PC-3 (cell line): ENCODE results near the gene OMP. TPM values are rescaled to one million over a fixed set of nuclear protein-coding genes. Genes with fewer than 3 reads are reported as not detected.

Source experiments
- ATAC-seq: fragments of 200-7000 bp; cut with Tn5 transposase; 2 replicates; pipeline ENCODE4 v1.9.1; 2020; ENCODE audit warnings: mild to moderate bottlenecking, moderate library complexity
- BruUV-seq: library from RNA; stranded (reverse); fragments of 400-500 nt; replicated peaks from 2 replicates; lab custom pipeline; 2021; lab: Mats Ljungman, UMichigan
- CTCF ChIA-PET: fragments of 300-600 bp; sonication (Branson Sonifier 250); formaldehyde crosslinking; loops from one replicate; lab custom pipeline; 2022; ENCODE audit warnings: antibody characterized with exemption; lab: Charles Lee
- POLR2A ChIA-PET: fragments of 300-600 bp; sonication (Branson Sonifier 250); formaldehyde crosslinking; loops from one replicate; lab custom pipeline; 2022; ENCODE audit warnings: antibody characterized with exemption; ENCODE audit not compliant: unreplicated experiment; lab: Charles Lee
- DNase-seq: peaks from one replicate; pipeline ENCODE4 v3.0.0-alpha.2; 2015
- H2AFZ ChIP-seq: fragments of 300-600 bp; sonication (generic); 2 replicates; pipeline ENCODE4 v1.6.0; 2016; ENCODE audit warnings: antibody characterized with exemption, low read length
- H3F3A ChIP-seq: fragments of 300-600 bp; sonication (generic); one replicate; pipeline ENCODE4 v1.6.0; 2017; ENCODE audit warnings: antibody characterized with exemption, low read length, control low read depth, mild to moderate bottlenecking; ENCODE audit not compliant: unreplicated experiment
- H3K27ac ChIP-seq: fragments of 300-600 bp; sonication (generic); 2 replicates; pipeline ENCODE4 v1.5.1; 2016; ENCODE audit warnings: mild to moderate bottlenecking, low read length
- H3K27me3 ChIP-seq: fragments of 300-600 bp; sonication (generic); 2 replicates; pipeline ENCODE4 v1.6.1; 2016; ENCODE audit warnings: low read length, mixed read lengths
- H3K36me3 ChIP-seq: fragments of 300-600 bp; sonication (generic); 2 replicates; pipeline ENCODE4 v1.6.1; 2016; ENCODE audit warnings: low read depth, mixed run types, low read length, mixed read lengths
- H3K4me1 ChIP-seq: fragments of 300-600 bp; sonication (generic); 2 replicates; pipeline ENCODE4 v1.5.1; 2016; ENCODE audit warnings: low read length; ENCODE audit not compliant: insufficient read depth
- H3K4me2 ChIP-seq: fragments of 300-600 bp; sonication (generic); 2 replicates; pipeline ENCODE4 v1.6.0; 2016; ENCODE audit warnings: low read length
- H3K4me3 ChIP-seq: fragments of 300-600 bp; sonication (generic); 2 replicates; pipeline ENCODE4 v1.5.1; 2016; ENCODE audit warnings: mild to moderate bottlenecking, low read length, mixed read lengths
- H3K79me2 ChIP-seq: fragments of 300-600 bp; sonication (generic); 2 replicates; pipeline ENCODE4 v1.6.1; 2017; ENCODE audit warnings: low read length, mixed read lengths
- H3K9ac ChIP-seq: fragments of 300-600 bp; sonication (generic); 2 replicates; pipeline ENCODE4 v1.6.0; 2016; ENCODE audit warnings: mild to moderate bottlenecking, low read length
- H3K9me2 ChIP-seq: fragments of 300-600 bp; sonication (generic); replicated peaks from 2 replicates; pipeline ENCODE4 v1.6.1; 2016; ENCODE audit warnings: mixed run types, low read length, mixed read lengths
- H3K9me3 ChIP-seq: fragments of 300-600 bp; sonication (generic); 2 replicates; pipeline ENCODE4 v1.6.1; 2016; ENCODE audit warnings: low read length, mixed read lengths
- H4K20me1 ChIP-seq: fragments of 300-600 bp; sonication (generic); 2 replicates; pipeline ENCODE4 v1.6.1; 2016; ENCODE audit warnings: low read length, mixed read lengths
- CTCF ChIP-seq: fragments of 300-600 bp; sonication (generic); conservative IDR thresholded peaks from 2 replicates; pipeline ENCODE4 v1.5.1; 2017; ENCODE audit warnings: antibody characterized with exemption, low read depth, mild to moderate bottlenecking, low read length
- EZH2 ChIP-seq: fragments of 300-600 bp; sonication (generic); IDR thresholded peaks from one replicate; pipeline ENCODE4 v1.6.1; 2017; ENCODE audit warnings: antibody characterized with exemption, mild to moderate bottlenecking, low read length; ENCODE audit not compliant: unreplicated experiment
- EZH2phosphoT487 ChIP-seq: fragments of 300-600 bp; sonication (generic); IDR thresholded peaks from 2 replicates; pipeline ENCODE4 v1.6.1; 2018; ENCODE audit warnings: mild to moderate bottlenecking, antibody characterized with exemption, low read length, borderline replicate concordance
- intact Hi-C: fragments of 100-400 bp; cut with micrococcal nuclease; formaldehyde crosslinking; loops from 2 replicates; pipeline ENCODE4 v1.9.0; 2023
- total RNA-seq: library from RNA; depleted of rRNA; stranded (reverse); fragments of >200 nt; gene quantifications from 2 replicates; pipeline ENCODE4 v1.2.3, GENCODE V29; 2014

The OMP gene
- total RNA-seq, 1 experiment from 2014 or later, result not detected

DNA sequence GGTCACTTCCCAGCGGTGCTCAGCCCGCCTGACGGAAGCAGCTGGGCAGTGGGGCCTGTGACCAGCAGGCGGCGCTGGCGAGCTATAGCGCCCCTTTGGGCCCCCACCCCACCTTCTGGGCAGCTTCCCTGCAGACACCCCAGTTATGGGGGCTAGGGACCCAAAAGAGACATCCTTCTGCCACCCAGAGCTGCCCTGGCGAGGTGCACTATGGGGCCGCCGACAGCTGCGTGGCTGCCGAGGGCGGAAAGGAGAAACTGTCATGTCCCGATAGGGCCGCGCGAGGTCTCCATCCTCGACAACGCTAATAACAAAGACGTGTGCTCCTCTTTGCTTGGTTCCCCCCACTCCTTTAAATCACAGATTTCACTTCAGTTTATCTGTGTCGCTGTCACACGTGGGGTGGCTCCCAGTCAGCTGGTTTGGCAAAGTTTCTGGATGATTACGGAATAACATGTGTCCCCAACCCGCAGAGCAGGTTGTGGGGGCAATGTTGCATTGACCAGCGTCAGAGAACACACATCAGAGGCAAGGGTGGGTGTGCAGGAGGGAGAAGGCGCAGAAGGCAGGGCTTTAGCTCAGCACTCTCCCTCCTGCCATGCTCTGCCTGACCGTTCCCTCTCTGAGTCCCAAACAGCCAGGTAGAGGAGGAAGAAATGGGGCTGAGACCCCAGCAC lies 24.7 kb downstream of the OMP start:
- H3K9ac ChIP-seq, result no peak overlapping the region
- no peaks in the 10 kb centered on the region for H3K9me3 ChIP-seq
- no peak overlapping the region for H3K27ac ChIP-seq
- ChIA-PET CTCF (interaction anchor here (0.6 to 1.0 kb wide), 4 partner anchors 36 to 80 kb away, joined by 3 to 4 read pairs (median 4); no protein-coding TSS in a partner anchor), POLR2A (no interaction called here)
- peak overlapping the region; percentile 68 for H3K4me3 ChIP-seq
- H3K4me1 ChIP-seq, result peaks cover 6% of the 10 kb centered on the region; the same call in 1 of the 2 replicates
- ATAC-seq (peak; percentile 77), DNase-seq (peak; percentile 50)
- no peak for TF ChIP-seq EZH2phosphoT487
- peak; percentile 99 for TF ChIP-seq CTCF
- TF ChIP-seq EZH2, result no peak
- intact Hi-C loops, result loop anchor here (1.0 kb wide), 2 partner anchors 61 to 421 kb away; no protein-coding TSS in a partner anchor
- no peaks in the 10 kb centered on the region for H4K20me1 ChIP-seq
- BruUV-seq, result no TSS peak
- no peaks in the 10 kb centered on the region for H3K9me2 ChIP-seq
- H3F3A ChIP-seq, result no peaks in the 10 kb centered on the region
- H3K4me2 ChIP-seq, result peak overlapping the region; percentile 92
- no peaks in the 10 kb centered on the region for H3K36me3 ChIP-seq
- no peaks in the 10 kb centered on the region for H3K79me2 ChIP-seq
- peak overlapping the region; percentile 96 for H2AFZ ChIP-seq
- H3K27me3 ChIP-seq, result no peaks in the 10 kb centered on the region

GRCh38 chr11:77127920-77128691 lies 25.5 kb downstream of the OMP start, which contains the start of gene MYO7A:
TSS of gene MYO7A (plus strand) at chr11:77128246. CDS start at chr11:77130635, 2,389 bp downstream.
- no peaks in the 10 kb centered on the region for H3K36me3 ChIP-seq
- ChIA-PET CTCF (interaction anchor here (0.6 kb wide), 1 partner anchor 81 kb away, joined by 4 read pairs; no protein-coding TSS in a partner anchor), POLR2A (no interaction called here)
- no peak within 1 kb of the TSS for H3K9ac ChIP-seq
- no TSS peak for BruUV-seq
- no peak; the same call in 1 of the 2 replicates for ATAC-seq
- peak within 1 kb of the TSS; percentile 92 for H3K4me2 ChIP-seq
- H3K27ac ChIP-seq, result no peak within 1 kb of the TSS
- TF ChIP-seq CTCF, result no peak
- no peak for TF ChIP-seq EZH2
- no peak for TF ChIP-seq EZH2phosphoT487
- H3K9me2 ChIP-seq, result no peaks in the 10 kb centered on the region
- H3K27me3 ChIP-seq, result no peaks in the 10 kb centered on the region
- peak within 1 kb of the TSS; percentile 68 for H3K4me3 ChIP-seq
- no peak for DNase-seq
- no peaks in the 10 kb centered on the region for H4K20me1 ChIP-seq
- H3F3A ChIP-seq, result no peaks in the 10 kb centered on the region
- H2AFZ ChIP-seq, result peak within 1 kb of the TSS; percentile 96
- H3K79me2 ChIP-seq, result no peaks in the 10 kb centered on the region
- peaks cover 6% of the 10 kb centered on the region; the same call in 1 of the 2 replicates for H3K4me1 ChIP-seq
- H3K9me3 ChIP-seq, result no peaks in the 10 kb centered on the region
- intact Hi-C loops, result loop anchor here (1.0 kb wide), 2 partner anchors 60 to 420 kb away; no protein-coding TSS in a partner anchor
